Activated naive CD8-positive, alpha-beta T cell treated with anti-CD3 and anti-CD28 coated beads, Interleukin-2, amount 10 ng/mL, durations not matched to agents 7 days and 5 days (primary cell): ENCODE measurements around the gene TRIM47. TPM values are rescaled to one million over a fixed set of nuclear protein-coding genes. Genes with fewer than 3 reads are reported as not detected.

Experiments used
- ATAC-seq: fragments of 150-1000 bp; cut with Tn5 transposase; one replicate; pipeline ENCODE4 v1.10.0; 2021; ENCODE audit warnings: low read depth, moderate library complexity
- POLR2A ChIA-PET: fragments of 350-600 bp; sonication (Branson Sonifier 250); formaldehyde crosslinking; loops from one replicate; lab custom pipeline; 2021; ENCODE audit warnings: antibody characterized with exemption; lab: Charles Lee
- DNase-seq: peaks from one replicate; pipeline ENCODE4 v3.0.0; 2021
- H3K27ac Mint-ChIP-seq: one replicate; pipeline ENCODE4 v1.8.0; 2022; ENCODE audit warnings: mild to moderate bottlenecking, mixed read lengths
- H3K27me3 Mint-ChIP-seq: one replicate; pipeline ENCODE4 v1.8.0; 2022; ENCODE audit warnings: mild to moderate bottlenecking, moderate library complexity, mixed read lengths
- H3K36me3 Mint-ChIP-seq: one replicate; pipeline ENCODE4 v1.8.0; 2021; ENCODE audit warnings: mild to moderate bottlenecking, mixed read lengths
- H3K4me1 Mint-ChIP-seq: one replicate; pipeline ENCODE4 v1.8.0; 2021; ENCODE audit warnings: mixed read lengths
- H3K4me3 Mint-ChIP-seq: one replicate; pipeline ENCODE4 v1.8.0; 2022; ENCODE audit warnings: mild to moderate bottlenecking, moderate library complexity, mixed read lengths
- H3K9me3 Mint-ChIP-seq: one replicate; pipeline ENCODE4 v1.8.0; 2021; ENCODE audit warnings: mixed read lengths
- total RNA-seq, 2 experiments: library from RNA; stranded (reverse); gene quantifications; one replicate each; pipeline ENCODE4 v1.2.3, GENCODE V29; 2021

The TRIM47 gene
- total RNA-seq, 2 experiments from 2014 or later: 23.2 to 27.9 TPM

- no peaks in the 10 kb centered on the region for H3K9me3 Mint-ChIP-seq
- peaks cover 6% of the 10 kb centered on the region for H3K36me3 Mint-ChIP-seq
- DNase-seq: no peak
- ATAC-seq: no peak
- POLR2A ChIA-PET: interaction anchor here (0.7 to 9.0 kb wide), 5 partner anchors 6 to 87 kb away, joined by 3 to 126 read pairs (median 7); partner anchors contain the start of gene UNC13D
- H3K27ac Mint-ChIP-seq: no peak overlapping the region
- no peaks in the 10 kb centered on the region for H3K27me3 Mint-ChIP-seq
- H3K4me1 Mint-ChIP-seq: peaks cover 11% of the 10 kb centered on the region
- H3K4me3 Mint-ChIP-seq: no peak overlapping the region
Observed at GRCh38 chr17:75850928-75851692, 27.3 kb downstream of the TRIM47 start.

DNA sequence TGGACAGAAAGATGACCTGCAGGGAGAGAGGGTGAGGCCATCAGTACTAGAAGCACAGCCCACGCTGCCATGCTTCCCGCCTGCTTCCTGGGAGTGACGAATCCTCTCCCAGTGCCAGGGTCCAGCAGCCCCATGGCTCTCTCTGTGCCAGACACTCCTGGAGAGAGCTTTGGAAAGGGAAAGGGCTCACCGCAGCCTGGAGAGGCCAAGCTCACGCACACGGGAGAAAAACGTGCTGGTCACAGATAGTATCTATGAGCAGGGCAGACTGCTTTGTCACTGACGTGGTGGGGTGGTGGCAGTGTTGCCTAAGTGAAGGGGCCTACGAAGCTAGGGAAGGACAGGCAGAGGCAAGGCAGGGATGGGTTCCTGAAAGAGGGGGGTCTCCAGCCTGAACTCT lies 28.7 kb downstream of the TRIM47 start:
- H3K36me3 Mint-ChIP-seq: peaks cover 6% of the 10 kb centered on the region
- ATAC-seq (no peak), DNase-seq (no peak)
- H3K9me3 Mint-ChIP-seq: no peaks in the 10 kb centered on the region
- H3K4me3 Mint-ChIP-seq: no peak overlapping the region
- H3K27me3 Mint-ChIP-seq: no peaks in the 10 kb centered on the region
- H3K27ac Mint-ChIP-seq: no peak overlapping the region
- POLR2A ChIA-PET: interaction anchor here (1.0 to 8.7 kb wide), 5 partner anchors 15 to 73 kb away, joined by 3 to 126 read pairs (median 4); a partner anchor contains a TSS
- H3K4me1 Mint-ChIP-seq: peaks cover 15% of the 10 kb centered on the region

- DNase-seq (no peak), ATAC-seq (no peak)
- POLR2A ChIA-PET: interaction anchor here (1.0 to 8.7 kb wide), 3 partner anchors 16 to 72 kb away, joined by 3 to 126 read pairs (median 4); a partner anchor contains a TSS
- Mint-ChIP-seq H3K27ac (no peak overlapping the region), H3K36me3 (peaks cover 6% of the 10 kb centered on the region), H3K4me1 (peaks cover 14% of the 10 kb centered on the region), H3K9me3 (no peaks in the 10 kb centered on the region), H3K4me3 (no peak overlapping the region), H3K27me3 (no peaks in the 10 kb centered on the region)
Observed at GRCh38 chr17:75849279-75849646, 29.1 kb downstream of the TRIM47 start.

GRCh38 chr17:75848523-75849278 lies 29.7 kb downstream of the TRIM47 start:
- ATAC-seq (no peak), DNase-seq (peak; percentile 85)
- no peaks in the 10 kb centered on the region for H3K27me3 Mint-ChIP-seq
- peak overlapping the region; percentile 46 for H3K27ac Mint-ChIP-seq
- POLR2A ChIA-PET: interaction anchor here (0.9 to 8.7 kb wide), 7 partner anchors 16 to 95 kb away, joined by 3 to 126 read pairs (median 4); a partner anchor contains a TSS
- H3K4me3 Mint-ChIP-seq: no peak overlapping the region
- peaks cover 6% of the 10 kb centered on the region for H3K36me3 Mint-ChIP-seq
- H3K9me3 Mint-ChIP-seq: no peaks in the 10 kb centered on the region
- H3K4me1 Mint-ChIP-seq: peaks cover 11% of the 10 kb centered on the region

DNA sequence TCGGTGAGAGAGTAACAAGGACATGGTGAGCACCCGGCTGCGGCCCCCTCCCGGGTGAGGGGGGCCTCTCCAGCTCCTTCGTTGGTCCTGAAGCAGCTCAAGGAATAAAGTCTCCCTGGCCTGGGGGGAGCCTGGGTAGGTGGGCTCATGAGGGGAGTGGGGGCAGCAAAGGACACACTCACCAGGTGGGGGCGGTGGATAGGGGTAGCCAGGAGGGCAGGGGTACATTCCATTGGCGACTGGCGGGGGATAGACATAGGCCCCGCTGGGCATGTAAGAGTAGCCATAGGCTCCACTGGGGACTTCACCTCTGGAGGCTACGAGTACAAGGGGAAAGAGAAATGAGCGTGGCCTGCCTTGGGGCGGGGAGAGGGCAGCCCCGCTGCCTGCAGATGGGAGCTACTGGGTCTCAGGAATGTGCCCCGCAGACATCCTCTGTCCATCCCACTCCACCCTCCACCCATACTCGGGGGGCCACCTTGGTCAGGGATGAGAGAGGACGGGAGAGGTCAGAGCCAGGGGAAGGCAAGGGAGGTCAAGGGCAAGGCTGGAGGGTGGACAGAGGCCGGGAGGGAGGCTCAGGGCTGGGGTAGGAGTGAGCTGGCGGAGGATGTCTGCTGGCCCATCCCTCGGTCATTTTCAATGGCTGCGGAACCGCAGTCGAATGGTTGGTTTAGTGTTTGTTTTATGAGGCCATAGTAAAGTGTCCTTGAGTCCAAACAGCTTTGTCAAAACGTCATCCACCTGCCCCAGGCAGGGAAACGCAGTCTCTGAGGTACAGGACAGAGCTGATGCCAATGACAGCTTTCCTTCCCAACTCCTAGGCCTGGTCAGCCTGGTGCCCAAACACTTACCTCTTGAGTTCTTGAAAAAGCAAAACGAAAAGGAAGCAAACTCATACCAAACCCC lies 30.5 kb downstream of the TRIM47 start:
- H3K9me3 Mint-ChIP-seq: no peaks in the 10 kb centered on the region
- H3K4me1 Mint-ChIP-seq: peaks cover 11% of the 10 kb centered on the region
- H3K27me3 Mint-ChIP-seq: no peaks in the 10 kb centered on the region
- DNase-seq (no peak), ATAC-seq (no peak)
- no peak overlapping the region for H3K4me3 Mint-ChIP-seq
- peak overlapping the region; percentile 46 for H3K27ac Mint-ChIP-seq
- H3K36me3 Mint-ChIP-seq: peaks cover 9% of the 10 kb centered on the region
- POLR2A ChIA-PET: interaction anchor here (0.9 to 8.7 kb wide), 5 partner anchors 15 to 94 kb away, joined by 3 to 126 read pairs (median 5); a partner anchor contains a TSS

DNA sequence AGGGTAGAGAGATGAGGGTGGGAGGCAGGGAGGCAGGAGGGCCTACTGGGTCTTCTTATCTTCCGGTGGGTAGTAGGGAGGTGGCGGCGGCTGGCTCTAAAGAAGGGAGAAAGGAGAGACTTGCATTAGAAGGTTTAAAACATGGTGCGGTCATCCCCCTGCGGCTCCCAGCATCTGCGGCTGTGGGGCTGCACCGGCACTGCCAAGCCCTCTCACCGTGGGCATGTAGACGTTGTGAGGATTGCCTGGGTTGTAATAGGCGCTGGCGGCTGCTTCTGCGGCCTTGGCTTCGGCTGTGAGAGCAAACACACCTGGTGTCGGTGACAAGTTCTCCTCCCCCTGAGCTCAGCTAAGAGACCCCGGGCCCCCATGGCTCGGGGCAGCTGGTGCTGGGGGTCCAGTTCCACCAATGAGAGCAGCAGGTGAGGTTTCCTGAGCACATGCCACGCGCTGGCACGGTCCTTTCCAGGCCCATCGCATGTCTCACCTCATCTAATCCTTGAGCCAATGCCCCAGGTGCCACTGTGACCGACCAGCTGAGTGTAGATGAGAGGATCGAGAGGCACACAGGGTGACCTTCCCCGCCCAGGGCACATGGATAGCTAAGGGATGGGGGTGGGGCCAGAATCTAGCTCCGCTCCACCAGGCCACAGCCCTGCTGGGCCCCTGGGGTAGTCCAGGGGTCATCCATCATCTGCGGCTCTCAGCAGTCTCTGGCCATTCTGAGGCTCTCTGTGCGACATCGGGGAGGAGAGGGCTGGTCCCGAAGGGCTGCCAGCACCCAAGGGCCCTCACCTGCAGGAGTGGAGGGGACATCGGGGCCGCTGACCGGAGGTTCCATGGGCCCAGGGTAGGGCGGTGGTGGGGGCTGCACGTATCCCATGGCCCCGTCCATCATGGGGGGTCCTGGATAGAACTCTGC lies 31.4 kb downstream of the TRIM47 start:
- Mint-ChIP-seq H3K9me3 (no peaks in the 10 kb centered on the region), H3K27me3 (no peaks in the 10 kb centered on the region), H3K36me3 (peaks cover 11% of the 10 kb centered on the region), H3K4me3 (no peak overlapping the region), H3K4me1 (peaks cover 13% of the 10 kb centered on the region), H3K27ac (peak overlapping the region; percentile 25)
- POLR2A ChIA-PET: interaction anchor here (1.5 to 8.7 kb wide), 4 partner anchors 9 to 93 kb away, joined by 5 to 126 read pairs (median 54); partner anchors contain the start of gene WBP2
- no peak for ATAC-seq
- no peak for DNase-seq

DNA sequence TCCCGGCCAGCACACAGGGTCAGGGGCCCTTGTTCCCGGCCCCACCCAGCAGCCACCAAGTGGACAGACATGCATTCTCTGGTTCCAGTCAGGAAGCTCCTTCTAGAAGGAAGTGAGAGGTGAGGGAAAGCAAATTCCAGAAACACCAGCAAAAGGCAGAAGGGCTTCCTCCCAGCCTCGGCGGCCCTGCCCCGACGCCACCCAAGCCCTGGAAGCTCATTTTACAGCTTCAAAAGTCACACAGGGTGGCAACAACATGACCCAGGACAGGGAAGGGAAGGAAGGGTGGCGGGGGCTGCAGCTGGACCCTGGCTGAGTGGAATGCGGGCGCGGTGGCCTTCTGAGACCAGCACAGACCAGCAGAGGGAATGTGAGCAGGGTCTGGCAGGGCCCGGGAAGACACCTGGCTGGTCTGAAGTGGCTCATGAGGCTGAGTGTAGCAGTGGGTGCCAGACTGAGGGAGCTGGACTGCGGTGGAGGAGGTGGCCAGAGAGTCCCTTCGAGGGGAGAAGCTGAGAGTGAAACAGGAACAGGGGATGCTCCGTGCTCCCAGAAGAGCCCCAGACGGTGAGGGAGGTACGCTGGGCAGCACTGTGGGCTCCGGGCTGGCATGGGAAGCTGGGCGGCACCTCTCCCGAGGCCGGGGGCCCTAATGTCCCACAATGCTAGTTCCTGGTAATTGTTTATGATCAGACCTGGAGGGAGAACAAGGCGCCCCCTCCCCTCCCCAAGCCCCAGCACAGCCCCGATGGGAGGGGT lies 32.3 kb downstream of the TRIM47 start:
- ATAC-seq (no peak), DNase-seq (no peak)
- peak overlapping the region; percentile 51 for H3K4me3 Mint-ChIP-seq
- peaks cover 11% of the 10 kb centered on the region for H3K36me3 Mint-ChIP-seq
- no peaks in the 10 kb centered on the region for H3K9me3 Mint-ChIP-seq
- POLR2A ChIA-PET: interaction anchor here (2.8 to 8.7 kb wide), 6 partner anchors 10 to 69 kb away, joined by 9 to 126 read pairs (median 57); partner anchors contain the start of genes TRIM65 and WBP2
- H3K4me1 Mint-ChIP-seq: peaks cover 14% of the 10 kb centered on the region
- peak overlapping the region; percentile 83 for H3K27ac Mint-ChIP-seq
- no peaks in the 10 kb centered on the region for H3K27me3 Mint-ChIP-seq

GRCh38 chr17:75845058-75845711 lies 33.2 kb downstream of the TRIM47 start:
- peak; percentile 71 for DNase-seq
- Mint-ChIP-seq H3K4me3 (peak overlapping the region; percentile 44), H3K4me1 (peaks cover 14% of the 10 kb centered on the region), H3K27me3 (no peaks in the 10 kb centered on the region), H3K9me3 (no peaks in the 10 kb centered on the region), H3K36me3 (peaks cover 11% of the 10 kb centered on the region), H3K27ac (peak overlapping the region; percentile 75)
- peak; percentile 36 for ATAC-seq
- POLR2A ChIA-PET: interaction anchor here (0.7 to 8.7 kb wide), 12 partner anchors 11 to 92 kb away, joined by 3 to 126 read pairs (median 14); partner anchors contain the start of genes MRPL38, TRIM47, TRIM65 and UNK

DNA sequence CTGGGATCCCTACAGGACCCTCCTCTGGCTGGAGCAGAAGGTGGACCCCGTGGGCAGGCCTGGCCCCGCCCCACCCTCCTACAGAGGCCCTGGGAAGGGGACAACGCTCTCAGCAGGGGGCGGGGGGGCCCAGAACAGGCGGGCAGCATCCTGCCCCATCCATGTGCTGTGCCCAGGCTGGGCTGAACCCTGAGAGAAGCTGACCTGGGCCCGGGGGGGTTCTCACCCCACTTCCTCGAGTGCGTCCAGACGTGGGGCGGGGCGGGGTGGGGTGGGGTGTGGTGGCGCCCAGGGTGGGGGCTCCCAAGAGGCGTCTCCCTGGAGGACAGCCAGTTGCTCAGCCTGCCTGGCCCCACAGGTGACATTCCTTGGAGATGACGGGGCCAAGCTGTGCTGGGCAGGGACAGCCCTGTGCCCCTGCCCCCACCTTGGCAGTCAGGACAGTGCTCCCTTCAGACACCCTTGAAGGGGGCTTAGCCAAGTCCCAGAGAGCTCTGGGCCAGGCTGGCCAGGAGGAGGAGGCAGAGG lies 33.8 kb downstream of the TRIM47 start:
- Mint-ChIP-seq H3K9me3 (no peaks in the 10 kb centered on the region), H3K4me1 (peaks cover 12% of the 10 kb centered on the region), H3K27ac (peak overlapping the region; percentile 99), H3K36me3 (peaks cover 11% of the 10 kb centered on the region), H3K4me3 (peak overlapping the region; percentile 91), H3K27me3 (no peaks in the 10 kb centered on the region)
- DNase-seq (no peak), ATAC-seq (peak; percentile 17)
- POLR2A ChIA-PET: interaction anchor here (0.7 to 8.7 kb wide), 15 partner anchors 10 to 425 kb away, joined by 3 to 126 read pairs (median 11); partner anchors contain the start of genes MRPL38, TRIM47, TRIM65 and UNK
